ENCODE data around the gene CUL1.

Gene CUL1

GRCh38 chr7:148698397-148699023 lies at the start of gene CUL1:
Gene CUL1 (plus strand): TSS chr7:148698903. CDS start chr7:148730123, 31,220 bp downstream.
- peak; percentile 85 for DNase-seq
- Mint-ChIP-seq H3K27me3 (ENCODE audit: low read depth, poor library complexity) (peaks cover 6% of the 10 kb centered on the region), H3K9me3 (no peaks in the 10 kb centered on the region), H3K4me3 (peak within 1 kb of the TSS; percentile 91), H3K36me3 (ENCODE audit: low read depth) (peaks cover 4% of the 10 kb centered on the region), H3K27ac (peak within 1 kb of the TSS; percentile 96), H3K4me1 (peaks cover 53% of the 10 kb centered on the region)
- TF ChIP-seq CTCF (IDR thresholded peaks at IDR 0.05), result no peak

- Mint-ChIP-seq H3K4me1 (no peaks in the 10 kb centered on the region), H3K27ac (no peak overlapping the region), H3K36me3 (ENCODE audit: low read depth) (no peaks in the 10 kb centered on the region), H3K9me3 (no peaks in the 10 kb centered on the region), H3K27me3 (ENCODE audit: low read depth, poor library complexity) (peaks cover 12% of the 10 kb centered on the region), H3K4me3 (no peak overlapping the region)
- no peak for TF ChIP-seq CTCF (IDR thresholded peaks at IDR 0.05)
- DNase-seq, result no peak
Measured at GRCh38 chr7:148650232-148650858, 48.4 kb upstream of the CUL1 start.

GRCh38 chr7:148652773-148653172 lies 45.9 kb upstream of the CUL1 start:
- H3K9me3 Mint-ChIP-seq, result no peaks in the 10 kb centered on the region
- no peak overlapping the region for H3K27ac Mint-ChIP-seq
- no peaks in the 10 kb centered on the region for H3K36me3 Mint-ChIP-seq (ENCODE audit: low read depth)
- no peak for TF ChIP-seq CTCF (IDR thresholded peaks at IDR 0.05)
- DNase-seq, result no peak
- H3K4me3 Mint-ChIP-seq, result no peak overlapping the region
- H3K27me3 Mint-ChIP-seq (ENCODE audit: low read depth, poor library complexity), result peaks cover 10% of the 10 kb centered on the region
- no peaks in the 10 kb centered on the region for H3K4me1 Mint-ChIP-seq

GRCh38 chr7:148657929-148658328 lies 40.8 kb upstream of the CUL1 start:
- H3K36me3 Mint-ChIP-seq (ENCODE audit: low read depth), result no peaks in the 10 kb centered on the region
- no peaks in the 10 kb centered on the region for H3K4me1 Mint-ChIP-seq

GRCh38 chr7:148661471-148661870 lies 37.2 kb upstream of the CUL1 start:
- Mint-ChIP-seq H3K4me1 (peaks cover 16% of the 10 kb centered on the region), H3K9me3 (peaks cover 4% of the 10 kb centered on the region), H3K36me3 (ENCODE audit: low read depth) (no peaks in the 10 kb centered on the region), H3K27ac (no peak overlapping the region), H3K27me3 (ENCODE audit: low read depth, poor library complexity) (peaks cover 10% of the 10 kb centered on the region), H3K4me3 (no peak overlapping the region)
- DNase-seq, result no peak
- TF ChIP-seq CTCF (IDR thresholded peaks at IDR 0.05), result no peak

More at GRCh38 chr7:148657929-148658328, 40.8 kb upstream of the CUL1 start:
- H3K4me3 Mint-ChIP-seq, result no peak overlapping the region
- DNase-seq, result no peak
- H3K9me3 Mint-ChIP-seq, result no peaks in the 10 kb centered on the region
- no peak overlapping the region for H3K27ac Mint-ChIP-seq
- peaks cover 6% of the 10 kb centered on the region for H3K27me3 Mint-ChIP-seq (ENCODE audit: low read depth, poor library complexity)
- TF ChIP-seq CTCF (IDR thresholded peaks at IDR 0.05), result no peak

- peaks cover 7% of the 10 kb centered on the region for H3K9me3 Mint-ChIP-seq
- TF ChIP-seq CTCF (IDR thresholded peaks at IDR 0.05), result no peak
- no peaks in the 10 kb centered on the region for H3K36me3 Mint-ChIP-seq (ENCODE audit: low read depth)
- H3K27ac Mint-ChIP-seq, result no peak overlapping the region
- no peak overlapping the region for H3K4me3 Mint-ChIP-seq
- peaks cover 8% of the 10 kb centered on the region for H3K27me3 Mint-ChIP-seq (ENCODE audit: low read depth, poor library complexity)
- no peak for DNase-seq
- peaks cover 28% of the 10 kb centered on the region for H3K4me1 Mint-ChIP-seq
Measured at GRCh38 chr7:148662646-148663045, 36.1 kb upstream of the CUL1 start.
